Measurements from ENCODE around the gene CAMK1D.

CAMK1D gene

DNA sequence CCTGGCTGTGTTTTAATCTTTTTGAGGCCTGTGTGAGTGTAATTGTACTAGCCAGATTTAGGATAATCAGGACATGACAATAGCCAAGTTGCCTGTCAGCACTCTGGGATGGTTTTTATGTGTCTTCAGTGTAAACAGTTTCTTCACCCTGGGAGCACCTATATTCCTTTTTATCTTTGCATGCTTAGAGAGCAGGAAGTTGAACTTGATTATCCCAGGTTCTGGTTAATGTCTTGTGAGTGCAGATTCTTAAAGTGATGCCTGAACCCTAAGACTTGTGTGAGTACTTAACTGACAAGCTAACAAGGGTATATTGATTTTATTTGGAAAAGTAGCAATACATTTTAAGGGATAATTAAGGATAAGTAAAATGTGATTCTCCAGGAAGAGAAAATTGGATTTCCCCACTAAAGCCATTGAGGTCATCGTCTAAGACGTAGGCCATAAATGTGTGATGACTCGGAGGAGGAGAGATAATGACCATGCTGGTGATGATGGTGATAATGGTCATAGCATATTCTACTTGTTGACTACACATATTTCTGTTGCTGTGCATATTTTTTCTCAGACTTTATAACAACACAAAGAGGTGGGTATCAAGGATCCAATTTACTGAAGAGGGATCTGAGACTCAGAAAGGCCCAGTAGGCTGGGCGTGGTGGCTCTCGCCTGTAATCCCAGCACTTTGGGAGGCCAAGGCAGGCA lies 234.7 kb downstream of the CAMK1D start:
- DNase-seq: no peak
- no peak overlapping the region for H3K27ac ChIP-seq
- H3K9me3 ChIP-seq (ENCODE audit: severe bottlenecking): no peaks in the 10 kb centered on the region

DNA sequence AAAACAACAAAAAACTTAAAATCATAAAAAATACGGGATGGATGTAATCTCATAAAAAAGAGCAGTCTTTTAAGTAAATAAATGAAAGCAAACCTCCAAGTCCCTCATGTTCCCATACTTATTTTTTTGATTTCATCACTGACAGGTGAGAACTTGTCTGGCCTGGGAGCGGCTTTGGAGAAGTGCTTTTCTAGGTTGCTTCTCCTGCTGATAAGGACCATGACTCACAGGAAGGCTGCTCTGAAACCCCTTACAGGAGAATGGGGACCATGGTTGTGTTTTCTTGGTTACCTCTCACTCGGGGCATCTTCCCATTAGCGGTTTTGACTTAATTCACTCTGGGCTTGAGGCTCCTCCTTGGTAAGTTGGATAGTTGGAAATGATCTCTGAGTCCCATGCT lies 237.4 kb downstream of the CAMK1D start:
- H3K27ac ChIP-seq: no peak overlapping the region
- H3K27me3 ChIP-seq (ENCODE audit: insufficient read depth, low read depth, severe bottlenecking): no peaks in the 10 kb centered on the region
- no peaks in the 10 kb centered on the region for H3K9me3 ChIP-seq (ENCODE audit: severe bottlenecking)
- TF ChIP-seq, protein P1, sequence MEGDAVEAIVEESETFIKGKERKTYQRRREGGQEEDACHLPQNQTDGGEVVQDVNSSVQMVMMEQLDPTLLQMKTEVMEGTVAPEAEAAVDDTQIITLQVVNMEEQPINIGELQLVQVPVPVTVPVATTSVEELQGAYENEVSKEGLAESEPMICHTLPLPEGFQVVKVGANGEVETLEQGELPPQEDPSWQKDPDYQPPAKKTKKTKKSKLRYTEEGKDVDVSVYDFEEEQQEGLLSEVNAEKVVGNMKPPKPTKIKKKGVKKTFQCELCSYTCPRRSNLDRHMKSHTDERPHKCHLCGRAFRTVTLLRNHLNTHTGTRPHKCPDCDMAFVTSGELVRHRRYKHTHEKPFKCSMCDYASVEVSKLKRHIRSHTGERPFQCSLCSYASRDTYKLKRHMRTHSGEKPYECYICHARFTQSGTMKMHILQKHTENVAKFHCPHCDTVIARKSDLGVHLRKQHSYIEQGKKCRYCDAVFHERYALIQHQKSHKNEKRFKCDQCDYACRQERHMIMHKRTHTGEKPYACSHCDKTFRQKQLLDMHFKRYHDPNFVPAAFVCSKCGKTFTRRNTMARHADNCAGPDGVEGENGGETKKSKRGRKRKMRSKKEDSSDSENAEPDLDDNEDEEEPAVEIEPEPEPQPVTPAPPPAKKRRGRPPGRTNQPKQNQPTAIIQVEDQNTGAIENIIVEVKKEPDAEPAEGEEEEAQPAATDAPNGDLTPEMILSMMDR (IDR thresholded peaks at IDR 0.05; ENCODE audit: low read depth, low read length): no peak
- no peak overlapping the region for H3K4me3 ChIP-seq (ENCODE audit: low read depth, low read length)
- DNase-seq: no peak
- H3K36me3 ChIP-seq: no peaks in the 10 kb centered on the region

More for the DNA sequence above, 234.7 kb downstream of the CAMK1D start:
- TF ChIP-seq, protein P1 (IDR thresholded peaks at IDR 0.05; ENCODE audit: low read depth, low read length): no peak
- Histone ChIP-seq H3K36me3 (no peaks in the 10 kb centered on the region), H3K27me3 (ENCODE audit: insufficient read depth, low read depth, severe bottlenecking) (no peaks in the 10 kb centered on the region), H3K4me3 (ENCODE audit: low read depth, low read length) (no peak overlapping the region)

DNA sequence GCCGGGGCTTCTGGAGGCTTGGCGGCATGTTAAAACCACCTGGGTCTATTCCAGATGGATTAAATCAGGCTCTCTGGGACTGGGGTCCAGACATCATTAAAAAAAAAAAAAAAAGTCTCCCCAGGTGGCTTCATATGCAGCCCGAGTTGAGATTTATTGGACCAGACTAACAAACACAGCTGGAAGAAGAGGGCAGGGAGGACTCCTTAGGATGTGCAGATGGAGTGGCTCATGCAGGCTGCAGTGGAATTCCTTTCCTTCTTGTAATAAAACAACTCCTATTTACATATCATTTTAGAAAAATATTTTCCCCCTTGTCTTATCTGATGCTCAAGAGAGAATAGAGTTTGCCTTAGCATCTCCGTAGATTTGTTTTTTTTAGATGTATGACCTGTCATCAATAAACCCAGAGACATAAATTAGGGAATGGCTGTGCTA lies 238.1 kb downstream of the CAMK1D start:
- no peak for DNase-seq
- no peaks in the 10 kb centered on the region for H3K9me3 ChIP-seq (ENCODE audit: severe bottlenecking)
- no peak overlapping the region for H3K27ac ChIP-seq
- no peaks in the 10 kb centered on the region for H3K27me3 ChIP-seq (ENCODE audit: insufficient read depth, low read depth, severe bottlenecking)
- no peaks in the 10 kb centered on the region for H3K36me3 ChIP-seq
- H3K4me3 ChIP-seq (ENCODE audit: low read depth, low read length): no peak overlapping the region
- TF ChIP-seq, protein P1 (IDR thresholded peaks at IDR 0.05; ENCODE audit: low read depth, low read length): no peak

DNA sequence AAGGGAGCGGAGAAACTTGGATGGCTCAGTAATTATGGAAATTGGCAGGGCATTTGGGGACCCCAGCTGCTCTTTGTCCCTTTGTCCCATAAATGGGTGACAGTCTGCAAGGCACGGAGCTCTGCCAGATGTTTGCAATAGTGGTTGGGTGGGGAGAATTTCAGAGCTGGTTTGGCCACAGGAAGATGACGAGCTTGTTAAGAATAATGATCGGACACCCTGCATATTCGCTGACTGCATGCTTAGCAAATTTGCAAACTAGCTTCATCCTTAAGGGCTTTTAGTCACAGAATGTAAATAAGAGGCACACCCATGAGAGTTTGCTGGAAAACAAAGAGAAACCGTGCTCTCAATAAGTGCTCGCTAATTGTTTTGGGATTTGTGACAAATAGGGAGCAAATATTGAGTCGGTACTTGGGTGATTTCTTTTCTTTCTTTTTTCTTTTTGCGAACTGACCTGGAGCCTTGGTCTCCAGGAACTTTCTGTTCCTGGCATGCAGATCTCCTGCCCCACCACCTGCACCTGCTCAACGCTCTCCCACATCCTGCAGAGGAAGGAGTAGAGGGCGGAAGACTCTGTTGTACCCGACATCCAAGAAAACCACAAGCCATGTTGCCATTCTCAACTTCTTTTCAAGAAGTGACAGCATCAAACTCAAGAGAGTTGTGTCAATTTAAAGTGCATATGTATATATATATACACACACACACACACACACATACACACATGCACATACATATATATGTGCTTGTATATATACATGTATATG lies 238.9 kb downstream of the CAMK1D start:
- Histone ChIP-seq H3K36me3 (no peaks in the 10 kb centered on the region), H3K4me3 (ENCODE audit: low read depth, low read length) (no peak overlapping the region), H3K9me3 (ENCODE audit: severe bottlenecking) (no peaks in the 10 kb centered on the region), H3K27ac (no peak overlapping the region), H3K27me3 (ENCODE audit: insufficient read depth, low read depth, severe bottlenecking) (no peaks in the 10 kb centered on the region)
- no peak for DNase-seq
- TF ChIP-seq, protein P1 (IDR thresholded peaks at IDR 0.05; ENCODE audit: low read depth, low read length): no peak

DNA sequence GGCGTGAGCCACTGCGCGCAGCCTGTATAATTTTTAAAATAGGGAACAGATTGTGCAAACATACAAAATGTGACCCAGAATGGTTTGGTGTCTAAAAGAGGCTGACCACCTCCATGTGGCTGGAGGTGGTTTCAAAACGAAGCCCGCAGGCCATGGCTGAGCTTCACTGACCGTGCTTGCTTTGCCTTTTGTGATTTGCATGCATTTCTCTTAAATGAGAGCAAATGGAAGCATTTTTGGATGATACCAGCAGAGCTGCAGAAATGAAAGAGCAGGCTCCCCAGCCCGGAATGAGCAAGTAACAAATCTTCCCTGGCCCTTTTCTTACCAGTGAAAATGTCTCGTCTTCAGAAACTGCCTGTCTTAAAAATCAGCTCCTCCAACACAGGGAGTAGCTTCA lies 239.9 kb downstream of the CAMK1D start:
- no peak for DNase-seq

More for the DNA sequence above, 239.9 kb downstream of the CAMK1D start:
- H3K9me3 ChIP-seq (ENCODE audit: severe bottlenecking): no peaks in the 10 kb centered on the region
- no peak overlapping the region for H3K27ac ChIP-seq
- H3K36me3 ChIP-seq: no peaks in the 10 kb centered on the region
- no peaks in the 10 kb centered on the region for H3K27me3 ChIP-seq (ENCODE audit: insufficient read depth, low read depth, severe bottlenecking)
- no peak overlapping the region for H3K4me3 ChIP-seq (ENCODE audit: low read depth, low read length)
- TF ChIP-seq, protein P1 (IDR thresholded peaks at IDR 0.05; ENCODE audit: low read depth, low read length): no peak

All from WERI-Rb-1 (cell line).